ENCODE measurements around the gene SPAG6.
"Not testable (repeated sequence)": the region's sequence is repeated elsewhere in the genome, so short reads cannot be mapped to it uniquely, and the experiment has no call there.

The SPAG6 gene

DNA sequence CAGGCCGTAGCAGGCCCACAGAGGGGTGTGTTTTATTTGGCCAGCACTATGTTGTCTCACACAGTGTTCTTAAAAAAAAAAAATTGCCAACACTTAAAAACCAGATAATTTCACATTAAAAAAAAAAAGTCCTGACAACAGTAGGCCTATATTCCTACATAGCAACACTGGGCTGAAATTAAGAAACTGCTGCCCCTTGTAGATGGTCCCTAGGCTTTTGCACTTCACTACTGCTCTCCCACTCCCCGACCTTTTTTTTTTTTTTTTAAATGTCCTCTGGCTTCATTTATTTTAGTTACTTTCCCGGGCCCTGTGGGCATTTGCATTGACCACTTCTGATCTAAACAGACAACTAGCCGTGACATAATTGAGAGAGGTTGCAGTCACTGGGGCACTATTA, 36.0 kb downstream of the SPAG6 start:
- DNase-seq = no peak

DNA sequence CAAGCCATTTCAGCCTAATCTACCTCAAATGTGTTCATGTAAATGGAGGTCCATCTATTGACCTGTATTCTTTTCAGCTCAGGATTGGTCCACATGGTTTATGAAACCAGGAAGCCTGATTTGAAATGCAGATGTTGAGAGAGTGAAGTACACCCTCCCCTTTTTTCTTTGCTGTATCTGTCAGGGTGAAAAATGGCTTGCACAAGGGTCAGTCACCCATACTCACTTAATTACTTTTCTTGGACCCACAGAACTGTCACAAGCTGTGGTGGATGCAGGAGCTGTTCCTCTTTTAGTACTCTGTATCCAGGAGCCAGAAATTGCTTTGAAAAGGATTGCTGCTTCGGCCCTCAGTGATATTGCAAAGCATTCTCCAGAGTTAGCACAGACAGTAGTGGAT, 41.2 kb downstream of the SPAG6 start:
- DNase-seq = peak; percentile 39

DNA sequence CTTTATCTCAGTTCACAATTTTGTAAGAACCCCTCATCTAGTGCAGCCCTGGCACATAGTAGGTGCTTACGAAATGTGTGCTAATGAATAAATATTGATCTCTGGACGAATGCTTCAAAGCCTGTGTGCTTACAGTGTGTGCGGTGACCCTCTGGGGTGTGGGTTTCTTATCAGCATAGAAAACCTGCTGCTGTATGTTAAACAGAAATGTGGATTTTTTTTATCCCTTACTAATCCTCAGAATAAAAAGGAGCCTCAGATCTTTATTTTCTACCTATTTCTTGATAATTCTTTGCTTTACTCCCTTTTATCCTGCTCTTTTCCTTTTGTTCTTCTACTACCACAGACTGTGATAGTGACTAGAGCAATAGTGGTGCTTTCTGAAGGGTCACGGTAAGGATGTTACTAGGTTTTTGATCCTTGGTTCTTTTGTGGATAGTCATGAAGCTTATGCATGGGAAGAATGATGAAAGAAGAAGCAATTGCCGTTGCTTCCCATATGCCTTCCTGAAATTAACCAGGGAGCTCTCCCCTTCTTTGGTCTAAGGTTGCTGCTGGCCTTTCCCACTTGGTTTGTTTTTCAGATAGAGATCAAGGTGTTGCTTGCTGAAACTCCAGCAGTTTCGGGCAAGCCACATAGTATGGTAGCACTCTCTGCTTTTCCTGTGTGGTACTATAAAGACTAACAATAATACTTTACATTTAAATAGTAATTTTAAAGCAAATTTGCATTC, 44.7 kb downstream of the SPAG6 start:
- no peak for DNase-seq

DNA sequence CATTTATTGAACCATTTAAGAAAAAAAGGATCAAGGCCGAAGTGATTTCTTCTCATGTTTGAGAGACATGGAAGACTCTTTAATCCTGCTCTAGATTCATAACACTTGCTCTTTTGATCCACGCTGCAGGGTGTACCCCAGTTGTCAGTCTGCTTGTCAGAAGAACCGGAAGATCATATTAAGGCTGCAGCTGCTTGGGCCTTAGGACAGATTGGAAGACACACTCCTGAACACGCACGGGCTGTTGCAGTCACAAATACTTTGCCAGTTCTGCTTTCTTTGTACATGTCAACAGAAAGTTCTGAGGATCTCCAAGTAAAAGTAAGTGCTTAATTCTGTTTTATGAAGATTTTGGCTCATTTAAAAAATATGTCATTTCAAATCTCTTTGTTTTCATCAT, 46.3 kb downstream of the SPAG6 start:
- peak; percentile 76 for DNase-seq

DNA sequence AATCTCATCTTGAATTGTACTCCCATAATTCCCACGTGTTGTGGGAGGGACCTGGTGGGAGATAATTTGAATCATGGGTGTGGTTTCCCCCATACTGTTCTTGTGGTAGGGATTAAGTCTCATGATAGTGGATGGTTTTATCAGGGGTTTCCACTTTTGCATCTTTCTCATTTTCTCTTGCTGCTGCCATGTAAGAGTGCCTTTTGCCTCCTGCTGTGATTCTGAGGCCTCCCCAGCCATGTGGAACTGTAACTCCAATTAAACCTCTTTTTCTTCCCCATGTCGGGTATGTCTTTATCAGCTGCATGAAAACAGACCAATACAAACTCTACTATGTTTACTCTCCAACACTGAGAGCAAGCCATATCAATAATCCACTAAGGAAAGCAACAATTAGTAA, 50.9 kb downstream of the SPAG6 start:
- DNase-seq = not testable (repeated sequence)

DNA sequence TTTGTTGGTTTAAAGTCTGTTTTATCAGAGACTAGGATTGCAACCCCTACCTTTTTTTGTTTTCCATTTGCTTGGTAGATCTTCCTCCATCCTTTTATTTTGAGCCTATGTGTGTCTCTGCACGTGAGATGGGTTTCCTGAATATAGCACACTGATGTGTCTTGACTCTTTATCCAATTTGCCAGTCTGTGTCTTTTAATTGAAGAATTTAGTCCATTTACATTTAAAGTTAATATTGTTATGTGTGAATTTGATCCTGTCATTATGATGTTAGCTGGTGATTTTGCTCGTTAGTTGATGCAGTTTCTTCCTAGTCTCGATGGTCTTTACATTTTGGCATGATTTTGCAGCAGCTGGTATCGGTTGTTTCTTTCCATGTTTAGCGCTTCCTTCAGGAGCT, 61.6 kb downstream of the SPAG6 start:
- DNase-seq = not testable (repeated sequence)

- no peak for DNase-seq
Measured at GRCh38 chr10:22410394-22410793, 65.1 kb downstream of the SPAG6 start.

GRCh38 chr10:22410846-22411245, 65.5 kb downstream of the SPAG6 start:
- no peak for DNase-seq

GRCh38 chr10:22414146-22414545, 68.8 kb downstream of the SPAG6 start:
- DNase-seq = no peak

GRCh38 chr10:22415072-22415471, 69.8 kb downstream of the SPAG6 start:
- no peak for DNase-seq

DNA sequence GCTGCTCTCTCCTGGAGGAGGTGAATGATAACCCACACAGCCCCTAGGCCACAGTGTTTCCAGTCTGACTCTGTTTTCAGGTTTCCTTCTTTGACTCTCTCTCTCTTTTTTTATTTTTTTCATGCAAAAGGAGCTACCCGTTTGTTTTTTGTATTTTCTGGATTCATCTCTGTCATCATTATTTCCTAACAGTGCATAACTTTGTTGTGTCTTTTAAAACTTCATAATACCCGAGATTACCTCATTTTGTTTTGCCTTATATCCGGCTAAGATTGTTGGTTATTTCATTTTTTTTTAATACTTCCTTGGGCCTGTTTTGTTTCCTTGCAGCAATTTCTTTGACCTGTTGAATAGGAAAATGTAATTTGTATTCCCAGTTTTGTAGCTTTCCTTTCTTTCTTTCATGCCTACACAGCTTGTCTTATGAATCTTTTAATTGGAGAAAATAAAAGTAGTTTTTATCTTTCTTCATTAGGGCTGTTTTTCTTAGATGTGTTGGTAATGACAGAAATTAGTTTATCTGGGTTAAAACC, 72.5 kb downstream of the SPAG6 start:
- DNase-seq = no peak

DNA sequence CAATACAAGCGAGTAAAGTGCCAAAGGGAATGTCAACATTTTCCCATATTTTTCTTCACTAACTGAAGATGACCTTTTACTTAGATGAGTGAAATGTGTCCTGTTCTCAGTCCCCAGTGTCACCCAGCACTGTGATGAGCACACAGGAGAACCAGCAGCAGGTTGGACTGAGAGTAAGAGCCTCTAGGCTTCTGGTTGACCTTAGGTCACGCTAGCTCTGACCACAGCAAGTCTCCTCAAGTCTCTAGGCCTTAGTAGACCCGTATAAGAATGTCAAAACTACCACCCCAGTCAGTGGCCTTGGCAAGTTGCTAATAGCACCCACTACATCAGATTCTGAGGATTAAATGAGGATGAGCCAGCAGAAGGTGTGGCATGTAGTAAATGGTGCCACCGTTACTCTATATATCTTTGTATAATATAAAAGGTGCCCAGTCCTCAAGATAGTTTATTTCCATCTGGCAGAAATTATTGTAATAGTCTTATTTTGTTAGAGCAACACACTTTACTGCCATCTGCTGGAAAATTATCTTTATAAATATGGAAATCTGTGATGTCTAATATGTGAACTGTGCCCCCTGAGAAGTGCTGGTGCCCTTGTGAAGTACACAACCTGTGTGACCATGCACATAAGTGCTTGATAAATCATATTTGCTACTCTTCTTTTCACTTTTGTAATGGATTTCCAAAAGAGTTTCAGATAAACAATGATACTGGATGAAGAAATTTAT, 75.7 kb downstream of the SPAG6 start:
- peak; percentile 6 for DNase-seq

- no peak for DNase-seq
Measured at GRCh38 chr10:22426653-22427052, 81.4 kb downstream of the SPAG6 start.

DNA sequence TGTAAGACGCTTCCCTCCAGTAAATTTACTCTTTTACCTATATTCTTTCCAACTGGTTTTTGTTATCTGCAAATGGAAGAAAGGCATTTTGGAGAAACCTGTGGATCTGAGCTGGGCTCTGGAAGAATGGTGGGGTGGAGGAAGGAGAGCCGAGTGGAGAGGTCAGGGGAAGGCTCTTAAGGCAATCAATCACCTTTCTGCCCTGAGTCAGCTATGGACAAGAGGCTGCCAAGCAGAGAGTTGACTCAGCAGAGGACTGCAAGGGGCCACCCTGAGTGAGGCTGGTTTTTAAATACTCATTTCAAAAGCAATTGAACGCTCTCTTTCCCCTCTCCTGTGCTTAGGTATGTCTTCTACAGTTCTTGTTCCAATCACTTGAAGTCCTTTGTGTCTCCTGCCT, 81.8 kb downstream of the SPAG6 start:
- DNase-seq = peak; percentile 21

DNA sequence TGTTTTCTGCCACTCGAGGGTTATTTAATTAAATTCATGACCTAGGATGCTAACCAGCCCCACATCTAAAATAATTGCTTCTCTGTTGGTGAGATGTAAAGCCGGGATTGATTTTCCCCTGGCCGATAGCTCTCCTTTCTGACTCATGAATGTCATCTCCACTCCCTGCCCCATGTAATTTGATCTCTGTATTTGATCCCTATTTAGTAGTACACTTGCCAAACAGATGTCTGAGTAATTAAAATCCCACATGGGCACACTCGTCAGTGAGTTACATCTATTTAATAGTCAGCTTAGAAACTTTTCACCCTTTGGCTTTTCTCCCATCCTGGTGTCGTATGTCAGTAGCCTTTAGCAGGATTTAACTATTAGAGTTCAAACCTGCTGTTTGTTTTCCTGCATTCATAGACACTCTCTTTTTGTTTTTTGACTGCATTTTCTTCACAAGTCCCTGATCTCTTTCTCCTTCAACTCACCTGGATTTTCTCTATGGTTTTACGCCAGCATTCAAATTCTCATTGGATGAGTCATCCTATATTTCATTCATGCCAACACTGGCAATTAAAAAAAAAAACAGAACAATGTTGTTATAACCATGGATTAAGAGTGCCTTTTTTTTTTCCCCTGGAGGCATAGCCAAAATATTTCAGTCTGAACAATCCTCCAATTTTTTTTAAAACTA, 82.7 kb downstream of the SPAG6 start:
- DNase-seq = peak; percentile 85

GRCh38 chr10:22429146-22429545, 83.8 kb downstream of the SPAG6 start:
- DNase-seq = no peak

DNA sequence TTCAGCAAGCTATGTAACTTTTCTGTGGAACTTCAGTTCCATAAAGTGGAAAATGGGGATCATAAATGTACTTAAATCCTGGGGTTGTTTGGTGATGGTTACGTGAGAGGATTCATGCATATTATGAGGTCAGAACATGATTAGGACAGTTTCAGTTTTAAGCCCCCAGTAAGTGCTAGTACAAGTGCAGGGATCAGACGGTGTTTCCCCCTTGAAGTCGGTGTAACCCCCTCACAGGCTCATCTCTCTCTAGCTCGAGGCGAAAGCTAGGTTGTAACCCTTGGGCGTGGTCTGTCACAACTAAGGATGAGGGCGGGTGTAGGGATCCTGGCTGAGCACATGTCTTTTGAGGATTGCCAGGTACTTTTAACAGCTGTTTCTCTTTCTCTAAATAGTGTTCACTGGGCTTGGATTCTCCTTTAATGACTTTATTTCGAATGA, 84.7 kb downstream of the SPAG6 start:
- no peak for DNase-seq

GRCh38 chr10:22433875-22434274, 88.6 kb downstream of the SPAG6 start:
- DNase-seq = no peak

- DNase-seq = no peak
Measured at GRCh38 chr10:22434521-22434920, 89.2 kb downstream of the SPAG6 start.

GRCh38 chr10:22435650-22436049, 90.4 kb downstream of the SPAG6 start:
- no peak for DNase-seq

- DNase-seq = no peak
Measured at GRCh38 chr10:22436526-22436892, 91.2 kb downstream of the SPAG6 start.

DNA sequence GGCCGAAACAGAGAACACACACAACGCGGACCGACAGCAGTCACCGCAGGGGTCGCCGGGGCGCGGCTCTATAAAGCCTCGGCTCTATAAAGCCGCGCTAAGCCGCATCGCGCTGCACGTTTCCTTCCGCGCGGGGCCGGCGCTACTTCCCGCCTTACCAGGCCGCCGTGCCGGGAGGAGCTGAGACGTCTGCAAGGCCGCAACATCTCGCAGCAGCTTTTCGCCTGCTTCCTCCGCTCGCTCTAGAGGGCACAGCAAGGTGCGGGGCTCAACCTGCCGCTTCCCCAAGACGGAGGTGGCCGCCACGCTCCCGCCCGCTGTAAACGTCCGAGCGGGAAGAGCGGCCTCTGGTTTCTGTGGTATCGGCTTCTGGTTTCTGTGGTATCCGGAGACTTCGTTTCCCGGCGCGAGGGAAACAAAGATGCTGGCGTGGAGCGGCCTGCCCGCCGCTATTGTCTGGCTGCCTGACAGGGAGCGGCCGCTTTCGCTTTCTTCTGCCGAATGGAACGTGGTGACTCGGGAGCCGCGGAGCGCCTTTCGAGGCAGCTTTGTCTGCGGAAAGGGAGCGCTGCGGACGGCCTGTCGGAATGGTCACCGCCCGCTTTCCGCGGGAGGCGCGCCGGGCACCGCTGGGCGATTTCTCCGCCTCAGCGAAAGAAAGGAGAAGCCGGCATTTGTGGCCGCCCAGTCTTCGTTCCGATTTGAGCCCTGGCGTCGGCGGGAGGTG, 91.8 kb downstream of the SPAG6 start:
- DNase-seq = peak; percentile 87

All from NCI-H69 (cell line).